Gastrocnemius medialis (tissue), 4 donors: ENCODE measurements around the gene RAB3A.

Experiments
- POLR2A ChIP-seq, 2 donors: fragments of 450-650 bp; IDR thresholded peaks; one replicate each; pipeline ENCODE4 v1.6.1; 2017; ENCODE audit warnings: antibody characterized with exemption in 2 of 2, mild to moderate bottlenecking in 2 of 2, moderate library complexity in 2 of 2
- TF ChIP-seq, protein P1 (sequence below), 5 experiments: fragments of 450-650 bp in 3 of 5; fragments of 200-600 bp in 2 of 5; sonication (generic) in 2 of 5; IDR thresholded peaks in 4 of 5; conservative IDR thresholded peaks in 1 of 5; 1 replicate in 4 of 5; 2 replicates in 1 of 5; pipeline ENCODE4 v1.5.1; 2016 to 2019; ENCODE audit warnings: antibody characterized with exemption in 5 of 5, mild to moderate bottlenecking in 3 of 5, moderate library complexity in 3 of 5

DNA sequence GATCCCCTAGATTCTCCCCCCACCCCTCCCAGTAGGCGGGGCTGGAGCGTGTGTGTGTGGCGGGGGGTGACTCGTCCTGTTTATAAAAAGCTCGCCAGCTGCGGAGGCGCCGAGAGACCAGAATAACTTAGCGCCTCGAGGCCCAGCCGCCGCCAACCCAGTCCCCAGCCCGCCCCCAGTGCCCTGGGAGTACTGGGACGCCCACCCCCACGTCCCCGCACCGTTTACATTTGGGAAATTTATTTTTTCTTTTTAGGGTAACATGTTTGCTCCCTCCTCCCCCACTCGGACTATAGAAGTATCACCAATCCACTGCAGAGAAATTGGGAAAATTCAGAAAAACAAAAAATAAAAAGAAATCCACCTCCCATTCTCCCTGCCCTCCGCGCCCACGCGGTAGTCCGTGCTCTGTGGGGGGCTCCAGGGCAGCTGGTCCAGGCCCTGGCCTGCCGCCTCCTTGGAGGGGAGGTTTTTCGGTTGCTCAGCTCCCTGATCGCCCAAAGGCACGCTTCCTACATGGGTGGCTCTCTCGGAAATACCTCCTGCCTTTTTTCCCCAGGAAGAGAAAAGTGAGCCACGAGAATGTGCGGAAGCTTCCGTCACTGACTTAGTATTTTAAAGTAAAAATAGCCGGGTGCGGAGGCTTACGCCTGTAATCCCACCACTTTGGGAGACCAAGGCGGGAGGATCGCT, 1.5 kb upstream of the RAB3A start:
- TF ChIP-seq, protein P1, sequence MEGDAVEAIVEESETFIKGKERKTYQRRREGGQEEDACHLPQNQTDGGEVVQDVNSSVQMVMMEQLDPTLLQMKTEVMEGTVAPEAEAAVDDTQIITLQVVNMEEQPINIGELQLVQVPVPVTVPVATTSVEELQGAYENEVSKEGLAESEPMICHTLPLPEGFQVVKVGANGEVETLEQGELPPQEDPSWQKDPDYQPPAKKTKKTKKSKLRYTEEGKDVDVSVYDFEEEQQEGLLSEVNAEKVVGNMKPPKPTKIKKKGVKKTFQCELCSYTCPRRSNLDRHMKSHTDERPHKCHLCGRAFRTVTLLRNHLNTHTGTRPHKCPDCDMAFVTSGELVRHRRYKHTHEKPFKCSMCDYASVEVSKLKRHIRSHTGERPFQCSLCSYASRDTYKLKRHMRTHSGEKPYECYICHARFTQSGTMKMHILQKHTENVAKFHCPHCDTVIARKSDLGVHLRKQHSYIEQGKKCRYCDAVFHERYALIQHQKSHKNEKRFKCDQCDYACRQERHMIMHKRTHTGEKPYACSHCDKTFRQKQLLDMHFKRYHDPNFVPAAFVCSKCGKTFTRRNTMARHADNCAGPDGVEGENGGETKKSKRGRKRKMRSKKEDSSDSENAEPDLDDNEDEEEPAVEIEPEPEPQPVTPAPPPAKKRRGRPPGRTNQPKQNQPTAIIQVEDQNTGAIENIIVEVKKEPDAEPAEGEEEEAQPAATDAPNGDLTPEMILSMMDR (IDR thresholded peaks at IDR 0.05 in 4 of 5, conservative IDR thresholded peaks at IDR 0.05 in 1 of 5) = no peak
- peak in 1 of 2 donors; percentile 89 for TF ChIP-seq POLR2A (IDR thresholded peaks at IDR 0.05)
